ENCODE data around the gene NCOR2. TPM values are rescaled to one million over a fixed set of nuclear protein-coding genes. Genes with fewer than 3 reads are reported as not detected.

The NCOR2 gene
- total RNA-seq, 2 donors from 2014 or later: 228 to 229 TPM

DNA sequence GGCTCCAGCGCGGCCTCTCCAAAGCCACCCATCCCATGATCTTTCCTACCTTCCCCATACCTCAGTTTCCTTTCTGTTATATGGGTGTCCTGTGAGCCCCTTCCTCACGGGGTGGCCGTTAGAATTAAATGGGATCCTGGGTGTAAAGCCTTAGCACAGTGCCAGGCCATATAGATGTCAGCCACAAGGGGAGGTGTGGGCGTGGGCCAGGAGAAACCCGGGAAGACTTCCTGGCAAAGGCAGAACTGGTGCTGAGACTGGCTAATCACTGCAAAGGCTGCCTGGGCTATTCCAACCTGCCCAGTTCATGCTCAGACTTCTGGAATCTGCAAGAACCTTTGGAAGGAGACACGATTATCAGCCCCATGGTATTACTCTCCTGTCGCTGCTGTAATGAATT lies 11.0 kb upstream of the NCOR2 start:
- TF ChIP-seq, protein P1, sequence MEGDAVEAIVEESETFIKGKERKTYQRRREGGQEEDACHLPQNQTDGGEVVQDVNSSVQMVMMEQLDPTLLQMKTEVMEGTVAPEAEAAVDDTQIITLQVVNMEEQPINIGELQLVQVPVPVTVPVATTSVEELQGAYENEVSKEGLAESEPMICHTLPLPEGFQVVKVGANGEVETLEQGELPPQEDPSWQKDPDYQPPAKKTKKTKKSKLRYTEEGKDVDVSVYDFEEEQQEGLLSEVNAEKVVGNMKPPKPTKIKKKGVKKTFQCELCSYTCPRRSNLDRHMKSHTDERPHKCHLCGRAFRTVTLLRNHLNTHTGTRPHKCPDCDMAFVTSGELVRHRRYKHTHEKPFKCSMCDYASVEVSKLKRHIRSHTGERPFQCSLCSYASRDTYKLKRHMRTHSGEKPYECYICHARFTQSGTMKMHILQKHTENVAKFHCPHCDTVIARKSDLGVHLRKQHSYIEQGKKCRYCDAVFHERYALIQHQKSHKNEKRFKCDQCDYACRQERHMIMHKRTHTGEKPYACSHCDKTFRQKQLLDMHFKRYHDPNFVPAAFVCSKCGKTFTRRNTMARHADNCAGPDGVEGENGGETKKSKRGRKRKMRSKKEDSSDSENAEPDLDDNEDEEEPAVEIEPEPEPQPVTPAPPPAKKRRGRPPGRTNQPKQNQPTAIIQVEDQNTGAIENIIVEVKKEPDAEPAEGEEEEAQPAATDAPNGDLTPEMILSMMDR (IDR thresholded peaks at IDR 0.05): no peak

DNA sequence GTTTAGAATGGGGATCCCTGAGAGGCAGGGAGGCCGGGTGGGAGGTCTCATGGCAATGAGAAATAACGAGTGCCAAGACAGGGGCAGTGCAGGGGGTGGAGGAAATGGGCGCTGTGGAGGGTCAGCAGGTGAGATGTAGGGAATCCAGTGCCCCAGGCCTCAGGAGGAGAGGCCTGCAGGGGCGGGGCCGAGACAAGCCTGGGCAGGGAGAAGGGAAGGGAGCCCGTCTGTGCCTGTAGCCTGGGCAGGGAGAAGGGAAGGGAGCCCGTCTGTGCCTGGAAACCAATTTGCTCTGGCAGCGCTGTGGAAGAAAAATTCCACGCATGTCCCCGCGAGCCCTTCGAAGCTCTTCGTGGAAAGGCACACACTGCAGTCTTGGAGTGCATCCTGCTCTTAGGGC lies 10.6 kb upstream of the NCOR2 start:
- TF ChIP-seq, protein P1 (IDR thresholded peaks at IDR 0.05): no peak
- H3K4me1 ChIP-seq (ENCODE audit: control insufficient read depth in 1 of 2, low read depth in 2 of 2): peaks cover 5 to 8% of the 10 kb centered on the region in 2 donors
- no peak for ATAC-seq (ENCODE audit: insufficient number of reproducible peaks, low FRiP score, low read depth)

More for the DNA sequence above, 11.0 kb upstream of the NCOR2 start:
- H3K27me3 ChIP-seq (replicated peaks; ENCODE audit: insufficient read depth): no peaks in the 10 kb centered on the region
- DNase-seq (ENCODE audit: low spot score): no peak
- no peaks in the 10 kb centered on the region for H3K36me3 ChIP-seq
- H3K27ac ChIP-seq: no peak overlapping the region
- H3K4me1 ChIP-seq (ENCODE audit: control insufficient read depth in 1 of 2, low read depth in 2 of 2): peaks cover 5 to 8% of the 10 kb centered on the region in 2 donors
- ATAC-seq (ENCODE audit: insufficient number of reproducible peaks, low FRiP score, low read depth): no peak
- H3K9me3 ChIP-seq: peaks cover 4% of the 10 kb centered on the region
- H3K4me3 ChIP-seq: no peak overlapping the region

GRCh38 chr12:124577374-124577773 lies 10.0 kb upstream of the NCOR2 start:
- H3K9me3 ChIP-seq: peaks cover 4% of the 10 kb centered on the region
- TF ChIP-seq, protein P1 (IDR thresholded peaks at IDR 0.05): no peak

More for the DNA sequence above, 10.6 kb upstream of the NCOR2 start:
- no peak for DNase-seq (ENCODE audit: low spot score)
- no peak overlapping the region for H3K27ac ChIP-seq
- no peak overlapping the region for H3K4me3 ChIP-seq
- no peaks in the 10 kb centered on the region for H3K27me3 ChIP-seq (replicated peaks; ENCODE audit: insufficient read depth)
- no peaks in the 10 kb centered on the region for H3K36me3 ChIP-seq
- H3K9me3 ChIP-seq: peaks cover 4% of the 10 kb centered on the region

GRCh38 chr12:124576061-124576650 lies 8.7 kb upstream of the NCOR2 start:
- Histone ChIP-seq H3K4me1 (ENCODE audit: control insufficient read depth in 1 of 2, low read depth in 2 of 2) (no peaks in the 10 kb centered on the region), H3K4me3 (no peak overlapping the region), H3K27ac (no peak overlapping the region), H3K9me3 (peaks cover 4% of the 10 kb centered on the region), H3K36me3 (no peaks in the 10 kb centered on the region), H3K27me3 (replicated peaks; ENCODE audit: insufficient read depth) (no peaks in the 10 kb centered on the region)
- DNase-seq (ENCODE audit: low spot score): no peak
- TF ChIP-seq, protein P1 (IDR thresholded peaks at IDR 0.05): no peak
- no peak for ATAC-seq (ENCODE audit: insufficient number of reproducible peaks, low FRiP score, low read depth)

More at GRCh38 chr12:124577374-124577773, 10.0 kb upstream of the NCOR2 start:
- H3K4me1 ChIP-seq (ENCODE audit: control insufficient read depth in 1 of 2, low read depth in 2 of 2): peaks cover 5 to 7% of the 10 kb centered on the region in 2 donors
- ATAC-seq (ENCODE audit: insufficient number of reproducible peaks, low FRiP score, low read depth) (no peak), DNase-seq (ENCODE audit: low spot score) (no peak)
- no peaks in the 10 kb centered on the region for H3K36me3 ChIP-seq
- H3K27me3 ChIP-seq (replicated peaks; ENCODE audit: insufficient read depth): no peaks in the 10 kb centered on the region
- no peak overlapping the region for H3K27ac ChIP-seq
- H3K4me3 ChIP-seq: no peak overlapping the region

DNA sequence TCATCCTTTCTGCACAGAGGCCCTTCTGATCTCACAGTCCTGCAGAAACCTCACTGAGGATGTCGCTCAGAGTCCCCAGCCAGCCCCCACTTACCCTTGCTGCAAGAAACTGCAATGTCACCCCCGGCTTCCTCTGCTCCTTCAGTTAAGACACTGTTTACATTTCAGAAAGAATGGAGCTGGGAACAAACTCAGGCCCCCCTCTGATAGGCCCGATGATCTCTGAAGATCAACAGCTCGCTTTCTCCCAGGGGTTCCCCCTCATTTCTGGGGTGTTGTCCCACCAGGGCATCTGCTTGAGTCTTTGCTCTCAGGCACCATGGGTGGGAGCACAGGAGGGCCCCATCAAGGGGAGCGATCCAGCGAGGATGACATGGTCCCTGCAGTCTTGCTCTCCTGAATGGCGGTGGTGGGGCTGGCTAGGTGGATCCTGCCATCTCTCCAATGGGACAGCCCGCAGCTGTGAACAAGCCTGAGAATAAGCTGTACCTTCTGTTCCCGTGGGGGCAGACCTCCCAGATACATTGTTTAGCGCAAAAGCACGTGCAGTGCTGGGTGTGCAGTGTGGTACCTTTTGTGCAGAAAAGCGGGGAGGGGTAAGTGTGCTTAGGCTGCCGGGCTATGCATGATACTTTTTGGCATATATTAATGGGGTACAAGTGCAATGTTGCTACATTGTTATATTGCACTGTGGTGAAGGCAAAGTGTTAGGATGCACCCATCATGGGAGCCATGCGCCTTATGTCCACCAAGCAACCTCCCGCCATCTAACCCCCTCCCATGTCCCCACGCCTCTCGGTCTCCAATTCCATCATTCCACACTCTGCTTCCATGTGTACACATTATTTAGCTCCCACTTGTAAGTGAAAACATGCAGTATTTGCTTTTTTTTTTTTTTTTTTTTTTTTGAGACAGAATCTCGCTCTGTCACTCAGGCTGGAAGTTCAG lies 6.7 kb upstream of the NCOR2 start:
- Histone ChIP-seq H3K9me3 (peaks cover 4% of the 10 kb centered on the region), H3K4me3 (no peak overlapping the region), H3K27me3 (replicated peaks; ENCODE audit: insufficient read depth) (no peaks in the 10 kb centered on the region), H3K27ac (no peak overlapping the region), H3K4me1 (ENCODE audit: control insufficient read depth in 1 of 2, low read depth in 2 of 2) (peaks cover under 1 to 7% of the 10 kb centered on the region in 2 donors), H3K36me3 (no peaks in the 10 kb centered on the region)
- DNase-seq (ENCODE audit: low spot score) (no peak), ATAC-seq (ENCODE audit: insufficient number of reproducible peaks, low FRiP score, low read depth) (no peak)
- TF ChIP-seq, protein P1 (IDR thresholded peaks at IDR 0.05): no peak

All from thoracic aorta (tissue), 2 donors.